H9 (cell line): ENCODE data around the gene CPM. TPM values are rescaled to one million over a fixed set of nuclear protein-coding genes. Genes with fewer than 3 reads are reported as not detected.

Experiments used
- DNase-seq: peaks from one replicate; pipeline ENCODE4 v3.0.0-alpha.2; 2017
- H2AFZ ChIP-seq: one replicate; pipeline ENCODE4 v1.6.1; 2013; ENCODE audit warnings: mild to moderate bottlenecking, low read length, control low read depth, moderate library complexity
- H2AK5ac ChIP-seq: 2 replicates; pipeline ENCODE4 v1.6.1; 2013; ENCODE audit warnings: low read length, control low read depth, mixed read lengths; ENCODE audit not compliant: insufficient read length
- H2BK120ac ChIP-seq: one replicate; pipeline ENCODE4 v1.6.1; 2013; ENCODE audit warnings: low read depth, mild to moderate bottlenecking, low read length, control low read depth, inconsistent platforms; ENCODE audit not compliant: poor library complexity, severe bottlenecking
- H2BK12ac ChIP-seq: 2 replicates; pipeline ENCODE4 v1.6.1; 2013; ENCODE audit warnings: low read length, control low read depth, mixed read lengths, low read depth; ENCODE audit not compliant: insufficient read length
- H2BK15ac ChIP-seq: 2 replicates; pipeline ENCODE4 v1.6.1; 2013; ENCODE audit warnings: low read depth, low read length, control low read depth
- H2BK20ac ChIP-seq: one replicate; pipeline ENCODE4 v1.6.1; 2013; ENCODE audit warnings: low read depth, mild to moderate bottlenecking, low read length, control low read depth, inconsistent platforms; ENCODE audit not compliant: poor library complexity, severe bottlenecking
- H2BK5ac ChIP-seq: 2 replicates; pipeline ENCODE4 v1.6.1; 2013; ENCODE audit warnings: low read length, control low read depth, mixed read lengths; ENCODE audit not compliant: insufficient read length
- H3K14ac ChIP-seq: 2 replicates; pipeline ENCODE4 v1.6.1; 2013; ENCODE audit warnings: low read length, control low read depth; ENCODE audit not compliant: insufficient read depth
- H3K18ac ChIP-seq: 2 replicates; pipeline ENCODE4 v1.6.1; 2013; ENCODE audit warnings: low read depth, mild to moderate bottlenecking, mixed read lengths, low read length, control low read depth; ENCODE audit not compliant: insufficient read length
- H3K23ac ChIP-seq: 2 replicates; pipeline ENCODE4 v1.6.1; 2013; ENCODE audit warnings: low read length, control low read depth, mixed read lengths, low read depth; ENCODE audit not compliant: insufficient read length
- H3K23me2 ChIP-seq: 2 replicates; pipeline ENCODE4 v1.6.1; 2013; ENCODE audit warnings: low read depth, mild to moderate bottlenecking, mixed read lengths, low read length, control low read depth; ENCODE audit not compliant: insufficient read length, poor library complexity, severe bottlenecking
- H3K27ac ChIP-seq: 2 replicates; pipeline ENCODE4 v1.5.1; 2013; ENCODE audit warnings: low read length, control low read depth, mixed read lengths, low read depth; ENCODE audit not compliant: insufficient read length
- H3K27me3 ChIP-seq: 2 replicates; pipeline ENCODE4 v1.6.1; 2013; ENCODE audit warnings: low read length, control low read depth, inconsistent platforms; ENCODE audit not compliant: insufficient read depth
- H3K4ac ChIP-seq: 2 replicates; pipeline ENCODE4 v1.6.1; 2013; ENCODE audit warnings: low read depth, mild to moderate bottlenecking, control low read depth, inconsistent platforms, low read length, moderate library complexity
- H3K4me1 ChIP-seq: 2 replicates; pipeline ENCODE4 v1.6.1; 2013; ENCODE audit warnings: low read length, control low read depth, inconsistent platforms; ENCODE audit not compliant: insufficient read depth
- H3K4me2 ChIP-seq: 2 replicates; pipeline ENCODE4 v1.6.1; 2013; ENCODE audit warnings: low read length, control low read depth, mixed read lengths; ENCODE audit not compliant: insufficient read length, insufficient read depth
- H3K56ac ChIP-seq: 2 replicates; pipeline ENCODE4 v1.6.1; 2013; ENCODE audit warnings: low read depth, mild to moderate bottlenecking, mixed read lengths, low read length, control low read depth; ENCODE audit not compliant: insufficient read length
- H3K79me1 ChIP-seq: 2 replicates; pipeline ENCODE4 v1.6.1; 2013; ENCODE audit warnings: low read depth, mild to moderate bottlenecking, moderate library complexity, low read length, control low read depth, inconsistent platforms; ENCODE audit not compliant: insufficient read depth, poor library complexity, severe bottlenecking
- H3K79me2 ChIP-seq: 2 replicates; pipeline ENCODE4 v1.6.1; 2013; ENCODE audit warnings: low read length, control low read depth, inconsistent platforms; ENCODE audit not compliant: insufficient read depth
- H3K9ac ChIP-seq: 2 replicates; pipeline ENCODE4 v1.6.1; 2013; ENCODE audit warnings: low read length, control low read depth, mixed read lengths; ENCODE audit not compliant: insufficient read length; ENCODE audit errors: extremely low read depth
- H3K9me3 ChIP-seq: one replicate; pipeline ENCODE4 v1.6.1; 2013; ENCODE audit warnings: low read depth, low read length, inconsistent platforms; ENCODE audit not compliant: control insufficient read depth
- H3T11ph ChIP-seq: one replicate; pipeline ENCODE4 v1.6.1; 2013; ENCODE audit warnings: mild to moderate bottlenecking, low read length, control low read depth, inconsistent platforms
- H4K20me1 ChIP-seq: one replicate; pipeline ENCODE4 v1.6.1; 2013; ENCODE audit not compliant: control insufficient read depth, insufficient read length, insufficient read depth
- H4K5ac ChIP-seq: 2 replicates; pipeline ENCODE4 v1.6.1; 2013; ENCODE audit warnings: low read depth, mild to moderate bottlenecking, mixed read lengths, low read length, control low read depth; ENCODE audit not compliant: insufficient read length
- H4K8ac ChIP-seq: replicated peaks from 2 replicates; pipeline ENCODE4 v1.6.1; 2013; ENCODE audit warnings: low read length, control low read depth, mixed read lengths, low read depth; ENCODE audit not compliant: insufficient read length
- H4K91ac ChIP-seq: 2 replicates; pipeline ENCODE4 v1.6.1; 2013; ENCODE audit warnings: low read depth, mild to moderate bottlenecking, moderate library complexity, mixed read lengths, low read length, control low read depth; ENCODE audit not compliant: insufficient read length
- H3K27ac Mint-ChIP-seq, 3 experiments: 2 replicates in 2 of 3; 3 replicates in 1 of 3; pipeline ENCODE4 v1.8.0; 2020 to 2021; ENCODE audit warnings: mixed read lengths in 3 of 3, mild to moderate bottlenecking in 1 of 3, moderate library complexity in 1 of 3
- H3K27me3 Mint-ChIP-seq: 2 replicates; pipeline ENCODE4 v1.8.0; 2021; ENCODE audit warnings: low read depth, mild to moderate bottlenecking, moderate library complexity, mixed read lengths
- H3K36me3 Mint-ChIP-seq, 3 experiments: 2 replicates in 2 of 3; 3 replicates in 1 of 3; pipeline ENCODE4 v1.8.0; 2020 to 2021; ENCODE audit warnings: low read depth in 3 of 3, mixed read lengths in 3 of 3; ENCODE audit not compliant: insufficient read depth in 1 of 3
- H3K4me1 Mint-ChIP-seq, 2 experiments: 2 replicates each; pipeline ENCODE4 v1.8.0; 2020; ENCODE audit warnings: mixed read lengths in 2 of 2
- H3K4me3 Mint-ChIP-seq, 2 experiments: 2 replicates in 1 of 2; 3 replicates in 1 of 2; pipeline ENCODE4 v1.8.0; 2020 to 2021; ENCODE audit warnings: mild to moderate bottlenecking in 2 of 2, mixed read lengths in 2 of 2, moderate library complexity in 1 of 2
- H3K9me3 Mint-ChIP-seq, 2 experiments: 2 replicates in 1 of 2; 3 replicates in 1 of 2; pipeline ENCODE4 v1.8.0; 2020; ENCODE audit warnings: mild to moderate bottlenecking in 2 of 2, mixed read lengths in 2 of 2, moderate library complexity in 1 of 2
- WGBS: extraction: QIAGEN DNeasy Blood & Tissue Kit; methylation state at CpG from one replicate; pipeline ENCODE4 v1.1.7; 2013; ENCODE audit warnings: missing lambda C conversion rate, low lambda C conversion rate, mixed read lengths; ENCODE audit not compliant: insufficient read length; ENCODE audit errors: extremely low coverage; 5-methylcytosine and 5-hydroxymethylcytosine counted together
- total RNA-seq: library from RNA; stranded (reverse); gene quantifications from 2 replicates; pipeline ENCODE4 v1.2.1, GENCODE V29; 2021
- TF ChIP-seq, protein P1 (sequence below): fragments of 200-600 bp; sonication (generic); conservative IDR thresholded peaks from 3 replicates; pipeline ENCODE4 v1.8.0; 2021; ENCODE audit warnings: antibody characterized with exemption, mild to moderate bottlenecking

CPM gene
- total RNA-seq, 1 experiment from 2014 or later: 1.2 TPM

- Histone ChIP-seq H3K27ac (no peak overlapping the region), H3K9me3 (no peaks in the 10 kb centered on the region), H4K91ac (no peak overlapping the region), H3K14ac (no peak overlapping the region), H2AK5ac (no peak overlapping the region), H2BK12ac (no peak overlapping the region), H4K20me1 (no peaks in the 10 kb centered on the region), H3K4me1 (no peaks in the 10 kb centered on the region; the same call in 1 of the 2 replicates), H3K4ac (no peak overlapping the region), H4K8ac (no peak overlapping the region), H3T11ph (no peak overlapping the region), H3K79me2 (no peaks in the 10 kb centered on the region), H3K18ac (no peak overlapping the region), H3K4me2 (no peak overlapping the region), H4K5ac (no peak overlapping the region), H3K79me1 (no peaks in the 10 kb centered on the region), H3K9ac (no peak overlapping the region), H2BK120ac (no peak overlapping the region), H2BK15ac (no peak overlapping the region), H2BK20ac (no peak overlapping the region), H3K27me3 (no peaks in the 10 kb centered on the region), H2BK5ac (no peak overlapping the region), H3K56ac (no peak overlapping the region), H3K23ac (no peak overlapping the region), H2AFZ (no peak overlapping the region), H3K23me2 (no peaks in the 10 kb centered on the region)
- DNase-seq: peak; percentile 66
- Mint-ChIP-seq H3K4me3 (no peak overlapping the region), H3K9me3 (no peaks in the 10 kb centered on the region), H3K36me3 (no peaks in the 10 kb centered on the region), H3K27ac (no peak overlapping the region), H3K4me1 (peaks cover 10 to 13% of the 10 kb centered on the region in 2 experiments), H3K27me3 (no peaks in the 10 kb centered on the region)
- TF ChIP-seq, protein P1, sequence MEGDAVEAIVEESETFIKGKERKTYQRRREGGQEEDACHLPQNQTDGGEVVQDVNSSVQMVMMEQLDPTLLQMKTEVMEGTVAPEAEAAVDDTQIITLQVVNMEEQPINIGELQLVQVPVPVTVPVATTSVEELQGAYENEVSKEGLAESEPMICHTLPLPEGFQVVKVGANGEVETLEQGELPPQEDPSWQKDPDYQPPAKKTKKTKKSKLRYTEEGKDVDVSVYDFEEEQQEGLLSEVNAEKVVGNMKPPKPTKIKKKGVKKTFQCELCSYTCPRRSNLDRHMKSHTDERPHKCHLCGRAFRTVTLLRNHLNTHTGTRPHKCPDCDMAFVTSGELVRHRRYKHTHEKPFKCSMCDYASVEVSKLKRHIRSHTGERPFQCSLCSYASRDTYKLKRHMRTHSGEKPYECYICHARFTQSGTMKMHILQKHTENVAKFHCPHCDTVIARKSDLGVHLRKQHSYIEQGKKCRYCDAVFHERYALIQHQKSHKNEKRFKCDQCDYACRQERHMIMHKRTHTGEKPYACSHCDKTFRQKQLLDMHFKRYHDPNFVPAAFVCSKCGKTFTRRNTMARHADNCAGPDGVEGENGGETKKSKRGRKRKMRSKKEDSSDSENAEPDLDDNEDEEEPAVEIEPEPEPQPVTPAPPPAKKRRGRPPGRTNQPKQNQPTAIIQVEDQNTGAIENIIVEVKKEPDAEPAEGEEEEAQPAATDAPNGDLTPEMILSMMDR: no peak
- WGBS: no CpG with 5 or more reads among the region's 5 CpGs
Observed at GRCh38 chr12:68867606-68868005, 65.4 kb downstream of the CPM start.
